ENCODE measurements around the gene TNK1. TPM values are rescaled to one million over a fixed set of nuclear protein-coding genes. Genes with fewer than 3 reads are reported as not detected.
"Not testable (repeated sequence)": the region's sequence is repeated elsewhere in the genome, so short reads cannot be mapped to it uniquely, and the experiment has no call there.

Gene TNK1
- total RNA-seq, 1 donor from 2014 or later, result 4.9 TPM

DNA sequence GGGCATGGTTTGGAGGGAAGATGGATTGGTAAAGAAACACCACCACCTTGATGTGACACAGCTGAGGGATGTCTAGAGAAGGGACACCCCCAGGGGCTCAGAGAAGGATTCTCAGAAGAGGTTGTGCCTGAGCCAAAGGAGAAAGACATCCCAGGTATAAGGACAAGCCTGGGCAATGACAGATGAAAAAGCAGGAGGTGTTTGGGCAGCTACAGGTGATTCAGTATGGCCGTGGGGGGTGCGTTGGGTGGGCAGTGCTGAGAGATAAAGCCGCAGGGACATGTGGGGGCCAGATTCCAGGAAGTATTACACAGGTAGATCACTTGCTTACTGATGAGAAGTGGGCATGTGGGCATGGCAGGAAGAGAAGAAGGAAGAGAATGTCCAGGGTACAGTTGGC lies 19.0 kb upstream of the TNK1 start:
- Mint-ChIP-seq H3K27me3 (ENCODE audit: insufficient read depth) (peaks cover 3% of the 10 kb centered on the region), H3K9me3 (no peaks in the 10 kb centered on the region), H3K27ac (no peak overlapping the region), H3K4me3 (no peak overlapping the region), H3K4me1 (ENCODE audit: low read depth) (no peaks in the 10 kb centered on the region), H3K36me3 (ENCODE audit: low read depth) (no peaks in the 10 kb centered on the region)
- DNase-seq (ENCODE audit: low spot score), result no peak
- intact Hi-C loops (cut with micrococcal nuclease), result no loop called here

GRCh38 chr17:7363311-7363710 lies 17.6 kb upstream of the TNK1 start:
- no peaks in the 10 kb centered on the region for H3K4me1 Mint-ChIP-seq (ENCODE audit: low read depth)
- intact Hi-C loops (cut with micrococcal nuclease), result no loop called here
- no peaks in the 10 kb centered on the region for H3K9me3 Mint-ChIP-seq
- H3K27me3 Mint-ChIP-seq (ENCODE audit: insufficient read depth), result peaks cover 3% of the 10 kb centered on the region
- no peaks in the 10 kb centered on the region for H3K36me3 Mint-ChIP-seq (ENCODE audit: low read depth)
- H3K4me3 Mint-ChIP-seq, result no peak overlapping the region
- H3K27ac Mint-ChIP-seq, result no peak overlapping the region
- no peak for DNase-seq (ENCODE audit: low spot score)

DNA sequence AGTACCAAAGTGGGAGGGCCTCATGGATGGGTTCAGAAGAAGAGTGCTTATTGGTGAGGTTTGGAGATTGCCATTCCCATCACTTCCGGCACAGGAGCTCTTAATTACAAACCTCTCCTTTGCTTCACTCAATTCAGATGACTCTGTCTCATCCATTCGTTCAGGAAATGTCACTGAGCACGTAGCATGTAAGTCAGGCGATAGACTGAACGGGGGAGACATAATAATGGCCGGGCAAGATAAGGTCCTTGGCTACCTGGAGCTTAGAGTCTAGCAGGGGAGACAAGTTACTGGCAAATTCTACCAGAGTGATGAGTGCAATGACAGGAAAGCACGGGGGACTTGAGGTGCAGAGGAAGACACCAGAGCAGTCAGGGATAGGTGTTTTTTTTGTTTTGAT lies 14.9 kb upstream of the TNK1 start:
- H3K27me3 Mint-ChIP-seq (ENCODE audit: insufficient read depth); DNase-seq (ENCODE audit: low spot score); H3K4me3 Mint-ChIP-seq; H3K27ac Mint-ChIP-seq; H3K4me1 Mint-ChIP-seq (ENCODE audit: low read depth); intact Hi-C loops (cut with micrococcal nuclease); H3K36me3 Mint-ChIP-seq (ENCODE audit: low read depth); H3K9me3 Mint-ChIP-seq: not testable (repeated sequence)

- H3K4me1 Mint-ChIP-seq (ENCODE audit: low read depth), result no peaks in the 10 kb centered on the region
- no peak overlapping the region for H3K4me3 Mint-ChIP-seq
- no peaks in the 10 kb centered on the region for H3K9me3 Mint-ChIP-seq
- DNase-seq (ENCODE audit: low spot score), result no peak
- peaks cover 5% of the 10 kb centered on the region for H3K27me3 Mint-ChIP-seq (ENCODE audit: insufficient read depth)
- intact Hi-C loops (cut with micrococcal nuclease), result no loop called here
- H3K36me3 Mint-ChIP-seq (ENCODE audit: low read depth), result no peaks in the 10 kb centered on the region
- no peak overlapping the region for H3K27ac Mint-ChIP-seq
Measured at GRCh38 chr17:7367083-7367482, 13.8 kb upstream of the TNK1 start.

- no peak overlapping the region for H3K4me3 Mint-ChIP-seq
- H3K9me3 Mint-ChIP-seq, result no peaks in the 10 kb centered on the region
- no peaks in the 10 kb centered on the region for H3K36me3 Mint-ChIP-seq (ENCODE audit: low read depth)
- intact Hi-C loops (cut with micrococcal nuclease), result no loop called here
- peaks cover 5% of the 10 kb centered on the region for H3K27me3 Mint-ChIP-seq (ENCODE audit: insufficient read depth)
- no peak overlapping the region for H3K27ac Mint-ChIP-seq
- DNase-seq (ENCODE audit: low spot score), result no peak
- no peaks in the 10 kb centered on the region for H3K4me1 Mint-ChIP-seq (ENCODE audit: low read depth)
Measured at GRCh38 chr17:7367918-7368598, 12.8 kb upstream of the TNK1 start.

- H3K27me3 Mint-ChIP-seq (ENCODE audit: insufficient read depth); DNase-seq (ENCODE audit: low spot score); H3K4me3 Mint-ChIP-seq; H3K4me1 Mint-ChIP-seq (ENCODE audit: low read depth); H3K9me3 Mint-ChIP-seq; intact Hi-C loops (cut with micrococcal nuclease); H3K27ac Mint-ChIP-seq; H3K36me3 Mint-ChIP-seq (ENCODE audit: low read depth): not testable (repeated sequence)
Measured at GRCh38 chr17:7368599-7368994, 12.3 kb upstream of the TNK1 start.

DNA sequence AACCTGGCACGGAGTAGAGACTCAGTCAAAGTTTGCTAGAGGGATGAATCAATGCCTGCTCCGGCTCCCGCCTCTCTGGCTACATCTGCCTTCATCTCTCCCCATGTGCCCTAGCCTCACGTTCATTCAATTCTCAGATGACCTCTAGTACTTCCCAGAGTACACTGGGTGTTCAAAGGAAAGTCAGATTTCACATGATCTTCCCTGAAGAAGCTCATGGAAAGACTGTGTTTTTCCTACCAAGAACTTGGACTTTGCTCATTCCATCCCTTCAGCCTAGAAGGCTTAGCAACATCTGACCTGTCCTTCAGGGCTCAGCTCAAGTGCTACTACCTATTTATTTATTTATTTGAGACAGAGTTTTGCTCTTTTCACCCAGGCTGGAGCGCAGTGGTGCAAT lies 11.1 kb upstream of the TNK1 start:
- no peaks in the 10 kb centered on the region for H3K4me1 Mint-ChIP-seq (ENCODE audit: low read depth)

GRCh38 chr17:7370853-7371252 lies 10.0 kb upstream of the TNK1 start:
- Mint-ChIP-seq H3K27ac (no peak overlapping the region), H3K4me1 (ENCODE audit: low read depth) (no peaks in the 10 kb centered on the region), H3K9me3 (no peaks in the 10 kb centered on the region), H3K4me3 (no peak overlapping the region), H3K27me3 (ENCODE audit: insufficient read depth) (peaks cover 5% of the 10 kb centered on the region), H3K36me3 (ENCODE audit: low read depth) (no peaks in the 10 kb centered on the region)
- DNase-seq (ENCODE audit: low spot score), result no peak
- intact Hi-C loops (cut with micrococcal nuclease), result no loop called here

More for the DNA sequence above, 11.1 kb upstream of the TNK1 start:
- no peak overlapping the region for H3K27ac Mint-ChIP-seq
- H3K27me3 Mint-ChIP-seq (ENCODE audit: insufficient read depth), result peaks cover 5% of the 10 kb centered on the region
- no peaks in the 10 kb centered on the region for H3K36me3 Mint-ChIP-seq (ENCODE audit: low read depth)
- no peak for DNase-seq (ENCODE audit: low spot score)
- H3K9me3 Mint-ChIP-seq, result no peaks in the 10 kb centered on the region
- intact Hi-C loops (cut with micrococcal nuclease), result no loop called here
- no peak overlapping the region for H3K4me3 Mint-ChIP-seq

DNA sequence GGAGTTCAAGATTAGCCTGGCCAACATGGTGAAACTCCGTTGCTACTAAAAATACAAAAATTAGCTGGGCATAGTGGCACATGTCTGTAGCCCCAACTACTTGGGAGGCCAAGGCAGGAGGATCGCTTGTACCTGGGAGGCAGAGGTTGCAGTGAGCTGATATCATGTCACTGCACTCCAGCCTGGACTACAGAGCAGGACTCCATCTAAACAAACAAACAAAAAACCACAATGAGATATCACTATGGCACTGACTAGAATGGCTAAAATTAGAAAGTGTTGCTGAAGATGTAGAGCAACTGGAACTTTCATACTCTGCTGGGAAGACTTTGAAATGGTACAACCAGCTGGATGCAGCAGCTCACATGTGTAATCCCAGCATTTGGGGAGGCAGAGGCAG lies 6.5 kb upstream of the TNK1 start:
- Mint-ChIP-seq H3K4me3 (no peak overlapping the region), H3K36me3 (ENCODE audit: low read depth) (peaks cover 2% of the 10 kb centered on the region), H3K27me3 (ENCODE audit: insufficient read depth) (peaks cover 16% of the 10 kb centered on the region), H3K27ac (no peak overlapping the region), H3K9me3 (peaks cover 5% of the 10 kb centered on the region), H3K4me1 (ENCODE audit: low read depth) (no peaks in the 10 kb centered on the region)
- no peak for DNase-seq (ENCODE audit: low spot score)
- intact Hi-C loops (cut with micrococcal nuclease), result no loop called here

GRCh38 chr17:7379134-7379533 lies 1.8 kb upstream of the TNK1 start:
- Mint-ChIP-seq H3K4me1 (ENCODE audit: low read depth) (no peaks in the 10 kb centered on the region), H3K27me3 (ENCODE audit: insufficient read depth) (peaks cover 47% of the 10 kb centered on the region), H3K36me3 (ENCODE audit: low read depth) (peaks cover 6% of the 10 kb centered on the region), H3K9me3 (peaks cover 9% of the 10 kb centered on the region), H3K27ac (no peak overlapping the region), H3K4me3 (no peak overlapping the region)
- intact Hi-C loops (cut with micrococcal nuclease), result no loop called here
- no peak for DNase-seq (ENCODE audit: low spot score)

DNA sequence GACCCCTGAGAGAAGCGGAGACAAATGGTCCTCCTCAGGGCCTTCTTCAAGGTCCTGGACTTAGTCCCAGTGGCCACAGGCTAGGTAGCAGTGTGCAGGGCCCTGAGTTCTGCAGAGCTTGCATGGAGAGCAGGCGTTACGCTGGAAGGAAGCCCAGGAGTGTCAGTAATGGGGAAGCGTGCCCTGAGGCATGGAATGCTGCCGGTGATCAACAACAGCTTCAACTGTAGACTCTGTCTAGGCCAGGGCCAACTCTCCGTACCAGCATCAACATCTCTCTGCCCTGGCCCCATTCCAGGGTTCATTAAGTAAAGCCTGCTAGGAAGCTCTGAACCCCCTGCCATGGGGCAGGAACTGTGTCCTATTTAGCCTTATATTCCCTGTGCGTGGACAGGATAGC lies 568 bp upstream of the TNK1 start:
- DNase-seq (ENCODE audit: low spot score), result no peak
- Mint-ChIP-seq H3K9me3 (peaks cover 9% of the 10 kb centered on the region), H3K27me3 (ENCODE audit: insufficient read depth) (peaks cover 47% of the 10 kb centered on the region), H3K4me1 (ENCODE audit: low read depth) (peaks cover 5% of the 10 kb centered on the region), H3K36me3 (ENCODE audit: low read depth) (peaks cover 6% of the 10 kb centered on the region), H3K27ac (peak overlapping the region; percentile 13), H3K4me3 (no peak overlapping the region)
- intact Hi-C loops (cut with micrococcal nuclease), result no loop called here

GRCh38 chr17:7382901-7383300 lies 2.0 kb downstream of the TNK1 start:
- H3K27ac Mint-ChIP-seq, result no peak overlapping the region
- H3K27me3 Mint-ChIP-seq (ENCODE audit: insufficient read depth), result peaks cover 36% of the 10 kb centered on the region
- peaks cover 9% of the 10 kb centered on the region for H3K9me3 Mint-ChIP-seq
- H3K4me1 Mint-ChIP-seq (ENCODE audit: low read depth), result peaks cover 5% of the 10 kb centered on the region
- intact Hi-C loops (cut with micrococcal nuclease), result no loop called here
- peaks cover 9% of the 10 kb centered on the region for H3K36me3 Mint-ChIP-seq (ENCODE audit: low read depth)
- DNase-seq (ENCODE audit: low spot score), result no peak
- H3K4me3 Mint-ChIP-seq, result peak overlapping the region; percentile 13

GRCh38 chr17:7383371-7383741 lies 2.5 kb downstream of the TNK1 start:
- peaks cover 9% of the 10 kb centered on the region for H3K9me3 Mint-ChIP-seq
- DNase-seq (ENCODE audit: low spot score), result no peak
- peaks cover 5% of the 10 kb centered on the region for H3K4me1 Mint-ChIP-seq (ENCODE audit: low read depth)
- peaks cover 36% of the 10 kb centered on the region for H3K27me3 Mint-ChIP-seq (ENCODE audit: insufficient read depth)
- H3K36me3 Mint-ChIP-seq (ENCODE audit: low read depth), result peaks cover 9% of the 10 kb centered on the region
- H3K4me3 Mint-ChIP-seq, result peak overlapping the region; percentile 43
- H3K27ac Mint-ChIP-seq, result no peak overlapping the region
- intact Hi-C loops (cut with micrococcal nuclease), result no loop called here
